Activated CD4-positive, alpha-beta T cell treated with anti-CD3 and anti-CD28 coated beads for 1 hour (primary cell): ENCODE data around the gene APC2.
"Not testable (repeated sequence)": the region's sequence is repeated elsewhere in the genome, so short reads cannot be mapped to it uniquely, and the experiment has no call there.

Experiments used
- DNase-seq: peaks from one replicate; pipeline ENCODE4 v3.0.0-alpha.2; 2020

Gene APC2

DNA sequence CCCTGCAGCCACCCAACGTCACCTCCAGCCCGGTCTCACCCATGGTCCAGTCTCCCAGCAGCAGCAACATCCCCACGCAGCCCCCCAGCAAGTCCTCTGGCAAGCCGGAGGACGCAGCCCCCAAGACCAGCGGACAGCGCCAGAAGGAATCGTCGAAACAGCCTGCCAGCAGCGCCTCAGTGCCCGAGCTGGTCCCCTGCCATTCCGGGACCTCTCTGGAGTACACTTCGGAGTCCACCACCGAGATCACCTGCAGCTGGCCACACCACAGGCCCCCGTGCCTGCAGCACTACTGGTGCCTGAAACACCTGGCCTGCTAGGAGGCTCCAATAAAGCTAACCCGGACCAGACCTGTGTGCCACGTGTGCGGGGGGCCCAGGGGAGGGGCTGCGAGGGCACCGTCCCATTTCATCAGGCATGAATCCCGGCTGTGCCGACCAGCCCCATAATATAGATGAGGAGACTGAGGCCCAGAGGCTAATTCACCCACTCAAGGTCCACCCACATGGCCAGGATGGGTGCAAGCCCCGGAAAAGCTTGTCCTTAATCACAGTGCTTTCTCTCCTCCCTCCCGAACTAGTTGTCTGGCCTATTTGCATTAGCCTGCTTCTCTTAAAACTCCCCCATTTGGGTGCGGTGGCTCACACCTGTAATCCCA, 47.8 kb downstream of the APC2 start:
- no peak for DNase-seq

DNA sequence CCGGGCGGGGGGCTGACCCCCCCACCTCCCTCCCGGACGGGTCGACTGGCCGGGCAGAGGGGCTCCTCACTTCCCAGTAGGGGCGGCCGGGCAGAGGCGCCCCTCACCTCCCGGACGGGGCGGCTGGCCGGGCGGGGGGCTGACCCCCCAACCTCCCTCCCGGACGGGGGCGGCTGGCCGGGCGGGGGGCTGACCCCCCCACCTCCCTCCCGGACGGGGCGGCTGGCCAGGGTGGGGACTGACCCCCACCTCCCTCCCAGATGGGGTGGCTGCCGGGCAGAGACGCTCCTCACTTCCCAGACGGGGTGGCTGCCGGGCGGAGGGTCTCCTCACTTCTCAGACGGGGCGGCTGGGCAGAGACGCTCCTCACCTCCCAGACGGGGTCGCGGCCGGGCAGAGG, 49.3 kb downstream of the APC2 start:
- DNase-seq: not testable (repeated sequence)

DNA sequence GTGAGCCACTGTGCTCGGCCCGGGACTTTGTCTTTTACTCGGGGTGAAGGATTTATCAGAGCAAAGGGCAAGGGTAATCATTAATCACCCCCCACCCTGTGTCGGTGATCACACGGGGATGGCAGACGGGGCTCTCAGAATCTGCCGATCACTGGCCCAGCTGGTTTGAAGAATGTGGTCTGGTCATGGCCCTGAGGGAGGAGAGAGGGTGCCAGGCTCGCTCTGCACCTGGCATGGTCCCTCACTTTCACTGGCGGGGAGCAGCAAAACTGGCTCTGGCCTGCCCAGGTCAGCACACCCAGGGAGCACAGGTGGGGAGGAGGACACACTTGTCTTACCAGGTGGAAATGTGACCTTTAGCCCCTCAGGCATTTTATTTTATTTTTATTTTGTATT, 51.3 kb downstream of the APC2 start:
- no peak for DNase-seq

DNA sequence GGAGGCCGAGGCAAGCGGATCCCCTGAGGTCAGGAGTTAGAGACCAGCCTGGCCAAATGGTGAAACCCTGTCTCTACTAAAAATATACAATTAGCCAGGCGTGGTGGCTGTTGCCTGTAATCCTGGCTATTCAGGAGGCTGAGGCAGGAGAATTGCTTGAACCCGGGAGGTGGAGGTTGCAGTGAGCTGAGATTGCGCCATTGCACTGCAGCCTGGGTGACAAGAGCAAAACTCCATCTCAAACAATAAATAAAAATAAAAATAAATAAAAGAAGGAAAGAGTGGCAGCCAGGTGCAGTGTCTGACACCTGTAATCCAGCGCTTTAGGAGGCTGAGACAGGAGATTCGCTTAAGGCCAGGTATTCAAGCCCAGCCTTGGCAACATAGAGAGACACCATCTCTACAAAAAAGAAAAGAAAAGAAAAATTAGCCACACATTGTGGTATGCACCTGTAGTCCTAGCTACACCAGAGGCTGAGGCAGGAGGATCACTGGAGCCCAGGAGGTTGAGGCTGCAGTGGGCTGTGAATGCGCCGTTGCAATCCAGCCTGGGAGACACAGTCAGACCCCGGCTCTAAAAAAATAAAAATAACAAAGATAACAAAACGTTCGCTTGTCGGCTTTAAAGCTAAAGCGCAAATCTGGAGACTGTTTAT, 52.6 kb downstream of the APC2 start:
- no peak for DNase-seq

DNA sequence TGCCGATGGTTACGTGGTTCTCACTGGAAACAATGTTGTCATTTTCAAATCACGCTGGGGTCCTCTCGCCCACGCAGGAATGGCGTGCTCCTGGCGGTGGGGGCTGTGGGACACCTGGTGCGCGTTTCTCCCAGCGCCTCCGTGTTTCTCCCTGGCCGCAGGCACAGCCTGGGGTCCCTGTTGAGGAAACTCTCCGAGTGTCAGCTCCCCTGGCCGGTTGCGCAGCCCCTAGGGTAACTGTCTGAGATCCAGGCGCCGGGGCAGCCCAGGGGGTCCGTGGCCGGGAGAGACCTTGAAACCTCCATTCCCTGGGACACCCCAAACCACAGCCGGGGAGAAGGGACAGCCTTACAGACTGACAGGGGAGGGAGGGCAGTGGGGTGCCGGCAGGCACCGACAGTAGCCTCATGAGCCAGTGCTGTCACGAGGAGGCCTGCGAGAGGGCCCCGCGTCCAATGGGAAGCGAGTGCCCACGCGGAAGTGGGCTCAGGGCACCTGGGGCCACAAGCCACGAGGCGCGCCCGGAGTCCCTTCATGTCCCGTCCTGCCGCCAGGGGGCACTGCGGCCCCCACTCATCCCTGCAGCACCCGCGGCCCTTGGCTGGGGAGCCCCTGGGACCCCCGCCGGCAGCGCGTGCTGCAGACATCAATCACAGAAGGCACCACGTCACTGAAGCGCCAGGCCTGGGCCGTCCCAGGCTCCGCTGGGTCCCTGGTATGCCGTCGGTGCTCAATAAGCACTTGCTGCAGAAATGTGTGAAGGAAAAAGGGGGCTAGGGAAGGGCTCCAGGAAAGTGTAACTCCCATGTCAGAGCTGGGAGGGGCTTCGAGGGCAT, 53.4 kb downstream of the APC2 start:
- DNase-seq: peak; percentile 41

DNA sequence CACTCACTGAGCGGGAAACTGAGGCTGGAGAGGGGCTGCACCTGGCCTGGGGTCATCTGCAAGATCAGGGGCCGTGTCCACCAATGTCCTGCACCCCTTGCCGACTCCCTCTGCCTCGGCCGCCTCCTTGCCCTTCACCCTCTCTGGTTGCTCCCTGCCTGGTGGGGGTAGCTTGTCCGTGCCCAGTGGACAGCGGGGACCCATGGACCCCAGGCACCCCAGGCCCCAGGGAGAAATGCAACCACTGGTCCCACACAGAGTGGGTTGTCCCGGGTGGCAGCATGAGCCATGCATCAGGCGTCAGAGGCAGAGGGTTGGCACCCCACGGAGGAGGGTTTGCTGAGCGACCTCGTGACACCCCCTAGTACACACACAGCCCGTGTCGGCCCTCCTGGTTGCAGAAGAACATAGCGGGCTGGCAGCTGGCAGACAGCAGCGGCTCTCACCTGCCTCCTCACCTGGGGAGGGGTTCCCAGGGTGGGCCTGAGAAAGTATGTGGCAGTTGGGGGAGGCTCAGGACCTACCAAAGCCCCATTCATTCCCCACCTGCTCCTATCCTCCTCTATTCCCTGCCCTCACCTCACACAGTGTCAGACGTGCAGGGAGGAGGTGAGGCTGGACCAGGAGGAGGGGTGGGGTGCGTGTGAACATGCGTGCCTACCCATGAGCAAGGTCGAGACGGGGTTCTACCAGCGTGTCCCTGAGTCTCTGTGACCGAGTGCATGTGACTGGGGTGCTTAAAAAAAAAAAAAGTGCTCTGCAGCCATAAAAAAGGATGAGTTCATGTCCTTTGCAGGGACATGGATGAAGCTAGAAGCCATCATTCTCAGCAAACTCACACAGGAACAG, 54.2 kb downstream of the APC2 start:
- no peak for DNase-seq

DNA sequence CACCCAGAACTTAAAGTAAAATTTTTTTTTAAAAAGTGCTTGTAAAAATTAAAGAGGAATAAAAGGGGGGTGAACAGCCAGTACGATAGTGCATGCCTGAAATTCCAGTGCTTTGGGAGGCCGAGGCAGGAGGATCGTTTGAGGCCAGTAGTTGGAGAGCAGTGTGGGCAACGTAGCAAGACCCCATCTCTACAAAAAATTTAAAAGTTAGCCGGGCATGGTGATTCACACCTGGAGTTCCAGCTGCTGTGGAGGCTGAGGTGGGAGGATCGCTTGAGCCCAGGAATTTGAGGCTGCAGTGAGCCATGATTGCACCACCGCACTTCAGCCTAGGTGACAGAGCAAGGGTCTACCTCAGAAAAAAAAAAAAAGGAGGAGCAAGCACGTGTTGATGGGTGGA, 55.1 kb downstream of the APC2 start:
- DNase-seq: no peak

DNA sequence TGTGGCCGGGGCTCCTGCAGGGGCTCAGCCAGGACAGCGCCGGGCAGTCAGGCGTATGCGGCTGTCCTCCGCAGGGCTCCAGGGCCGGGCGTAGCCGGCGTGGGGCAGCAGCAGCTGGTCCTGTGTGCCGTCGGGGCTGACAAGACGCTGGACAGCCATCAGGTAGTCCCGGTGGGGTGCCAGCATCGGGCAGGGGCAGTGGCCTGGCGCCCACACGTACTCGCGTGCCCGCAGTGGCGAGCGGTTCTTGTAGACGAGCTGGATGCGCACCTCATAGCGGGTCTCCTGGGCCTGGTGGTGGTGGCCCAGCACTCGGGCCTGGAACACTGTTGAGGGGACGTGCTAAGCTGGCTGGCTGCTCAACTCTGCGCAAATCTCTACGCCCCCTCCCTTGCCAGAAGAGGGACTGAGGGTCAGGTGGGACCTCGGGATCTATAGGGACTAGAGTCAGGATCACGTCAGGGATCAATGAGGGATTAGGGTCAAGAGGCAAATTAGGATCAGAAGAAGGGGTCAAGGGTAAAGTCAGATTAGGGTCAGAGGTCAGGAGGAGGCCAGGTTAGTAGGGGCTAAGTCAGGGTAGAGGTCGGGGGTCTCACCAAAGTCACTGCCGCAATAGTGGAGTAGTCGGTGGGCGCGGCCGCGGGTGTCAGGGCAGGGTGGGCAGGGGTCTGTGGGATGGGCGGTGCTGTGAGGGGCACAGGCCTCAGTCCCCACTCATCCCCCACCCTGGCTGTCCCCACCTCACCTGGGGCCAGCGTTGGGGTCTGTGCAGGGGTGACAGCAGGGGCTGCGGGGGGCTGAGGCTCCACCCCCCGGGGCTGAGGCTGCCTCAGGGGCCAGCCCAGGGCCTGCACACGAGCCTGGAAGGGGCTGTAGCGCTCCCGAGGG, 56.3 kb downstream of the APC2 start:
- DNase-seq: no peak

DNA sequence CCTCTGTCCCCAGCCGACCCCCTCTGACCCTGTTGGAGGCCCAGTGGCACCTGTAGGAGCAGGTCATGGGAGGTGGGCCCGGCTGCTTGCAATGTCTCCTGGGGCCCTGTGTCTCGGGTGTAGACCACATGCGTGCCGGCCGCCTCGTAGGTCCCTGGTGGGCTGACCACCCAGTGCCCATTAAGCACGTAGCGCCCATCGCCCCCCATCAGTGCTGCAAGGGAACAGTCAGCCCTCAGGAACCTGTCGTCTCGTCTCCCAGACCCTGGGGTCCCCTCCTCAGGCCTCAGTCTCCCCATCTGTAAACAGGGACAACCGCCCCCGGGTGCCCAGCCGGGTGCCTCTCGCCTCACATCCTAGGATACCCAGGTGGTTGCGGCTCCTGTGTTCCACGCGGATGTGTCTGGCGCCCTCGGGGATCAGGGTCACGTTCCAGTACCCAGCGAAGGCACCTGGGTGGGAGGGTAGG, 57.3 kb downstream of the APC2 start:
- DNase-seq: no peak

DNA sequence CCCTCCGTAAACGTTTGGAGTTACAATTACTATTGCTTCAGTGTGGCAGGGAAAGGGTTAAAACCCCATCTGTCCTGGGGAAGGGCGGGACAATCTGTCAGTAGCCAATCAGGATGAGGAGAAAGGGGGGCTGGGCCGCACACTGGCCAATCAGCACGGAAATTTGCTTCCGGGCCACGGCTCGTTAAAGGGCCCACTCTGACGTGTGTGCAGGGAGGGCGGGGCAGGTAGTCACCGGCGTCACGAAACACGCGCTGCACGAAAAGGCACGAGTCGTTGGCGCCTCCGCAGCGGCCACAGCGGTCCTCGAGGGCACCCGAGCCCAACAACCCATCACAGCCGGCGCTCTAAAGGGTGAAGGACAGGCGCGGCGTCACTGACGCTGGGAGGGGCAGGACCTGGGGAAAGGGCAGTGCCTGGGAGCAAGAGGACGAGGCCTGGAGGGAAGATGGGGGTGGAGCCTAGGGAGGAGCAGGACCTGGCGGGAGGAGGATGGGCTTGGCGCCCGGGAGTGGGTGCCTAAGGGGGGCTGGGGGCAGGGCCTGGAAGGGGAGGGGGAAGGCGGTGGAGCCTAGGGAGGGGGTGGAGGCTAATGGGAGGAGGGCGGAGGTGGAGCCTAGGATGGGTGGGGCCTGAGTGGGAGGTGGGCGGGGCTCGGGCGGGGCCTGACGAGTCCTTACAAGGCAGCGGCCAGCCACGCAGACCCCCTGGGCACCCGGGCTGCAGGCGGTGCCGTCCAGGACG, 58.0 kb downstream of the APC2 start:
- DNase-seq: peak; percentile 88

DNA sequence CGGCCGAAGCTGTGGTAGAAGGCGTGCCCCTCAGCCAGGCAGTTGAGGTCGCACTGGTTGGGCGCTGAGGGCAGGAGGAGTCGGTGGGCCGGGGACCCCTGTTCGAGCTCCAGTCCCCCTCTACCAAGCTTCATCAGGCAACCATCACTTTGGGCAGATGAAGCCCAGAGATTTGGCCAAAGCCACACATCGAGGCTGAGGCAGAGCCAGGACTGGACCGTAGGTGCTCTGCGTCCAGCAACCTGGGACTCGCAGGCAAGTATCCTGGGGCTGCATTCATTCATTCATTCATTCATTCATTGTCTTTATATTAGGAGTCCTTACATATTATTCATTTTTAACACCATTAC, 58.6 kb downstream of the APC2 start:
- no peak for DNase-seq

DNA sequence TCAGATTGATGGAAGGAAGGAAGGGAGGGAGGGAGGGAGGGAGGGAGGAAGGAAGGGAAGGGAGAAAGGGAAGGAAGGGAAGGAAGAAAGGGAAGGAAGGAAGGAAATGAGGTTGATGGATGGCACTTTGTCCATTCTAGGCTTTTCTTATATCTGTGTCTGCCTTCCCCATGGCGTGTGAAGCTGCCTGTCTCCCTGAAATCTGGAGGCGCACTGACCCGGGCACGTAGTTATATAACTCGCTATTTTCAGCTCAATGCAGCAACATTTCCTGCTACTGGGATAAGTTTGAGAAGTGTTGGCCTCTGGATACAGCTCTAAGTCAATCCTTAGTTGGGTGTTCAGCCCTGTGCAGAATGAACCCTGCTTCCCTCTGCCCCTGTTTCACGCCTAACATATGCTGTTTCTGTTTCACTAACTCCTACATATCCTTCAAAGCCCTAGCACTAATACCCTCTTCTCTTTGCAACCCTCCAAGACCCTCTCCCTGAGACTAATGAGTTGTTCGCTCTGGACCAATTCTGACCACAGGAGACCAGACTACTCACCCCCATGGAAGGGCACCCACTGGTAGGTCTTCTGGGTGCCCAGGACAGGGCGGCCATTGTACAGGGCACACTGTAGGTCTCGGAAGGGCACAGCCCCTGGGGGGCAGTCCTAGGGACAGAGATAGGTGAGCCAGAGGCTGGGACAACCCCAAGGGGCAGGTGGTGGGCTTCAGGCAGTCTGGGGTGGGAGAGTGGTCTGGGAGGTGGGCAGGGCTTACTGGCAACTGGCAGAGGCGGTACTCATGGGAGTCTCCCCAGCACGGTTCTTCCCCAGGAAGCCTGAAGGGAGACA, 59.9 kb downstream of the APC2 start:
- no peak for DNase-seq

DNA sequence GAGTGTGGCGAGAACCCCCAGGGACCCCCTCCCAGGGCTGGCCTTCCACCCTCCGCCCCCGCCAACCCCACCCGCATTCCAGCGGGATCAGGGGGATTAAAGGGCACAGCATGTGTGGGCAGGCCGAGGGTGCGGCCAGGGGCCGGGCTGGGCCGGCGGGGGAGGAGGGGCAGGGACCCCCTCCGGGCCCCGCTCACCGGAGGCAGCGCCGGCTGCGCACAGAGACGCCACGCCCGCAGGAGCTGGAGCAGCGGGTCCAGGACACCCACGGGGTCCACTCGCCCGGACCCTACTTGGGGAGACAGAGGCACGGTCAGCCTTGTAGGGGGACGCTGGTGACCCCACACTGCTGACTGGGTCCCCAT, 60.5 kb downstream of the APC2 start:
- DNase-seq: no peak

DNA sequence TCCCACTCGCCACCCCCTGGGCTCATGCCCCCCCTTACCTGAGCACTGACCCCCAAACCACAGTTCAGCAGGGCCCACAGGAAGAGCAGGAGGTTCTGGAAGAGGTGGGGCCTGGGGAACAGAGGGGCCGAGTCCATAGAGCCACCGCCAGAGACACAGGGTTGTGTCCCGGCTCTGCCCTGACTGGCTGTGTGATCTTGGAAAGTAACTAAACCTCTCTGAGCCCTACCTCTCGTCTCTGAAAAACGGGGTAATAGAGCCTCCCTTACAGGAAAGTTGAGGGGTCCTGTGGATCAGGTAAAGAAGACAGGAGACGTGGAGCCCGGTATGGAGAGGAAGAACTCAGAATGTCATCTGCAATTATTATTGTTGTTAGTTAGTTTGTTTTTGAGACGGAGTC, 60.9 kb downstream of the APC2 start:
- DNase-seq: no peak

DNA sequence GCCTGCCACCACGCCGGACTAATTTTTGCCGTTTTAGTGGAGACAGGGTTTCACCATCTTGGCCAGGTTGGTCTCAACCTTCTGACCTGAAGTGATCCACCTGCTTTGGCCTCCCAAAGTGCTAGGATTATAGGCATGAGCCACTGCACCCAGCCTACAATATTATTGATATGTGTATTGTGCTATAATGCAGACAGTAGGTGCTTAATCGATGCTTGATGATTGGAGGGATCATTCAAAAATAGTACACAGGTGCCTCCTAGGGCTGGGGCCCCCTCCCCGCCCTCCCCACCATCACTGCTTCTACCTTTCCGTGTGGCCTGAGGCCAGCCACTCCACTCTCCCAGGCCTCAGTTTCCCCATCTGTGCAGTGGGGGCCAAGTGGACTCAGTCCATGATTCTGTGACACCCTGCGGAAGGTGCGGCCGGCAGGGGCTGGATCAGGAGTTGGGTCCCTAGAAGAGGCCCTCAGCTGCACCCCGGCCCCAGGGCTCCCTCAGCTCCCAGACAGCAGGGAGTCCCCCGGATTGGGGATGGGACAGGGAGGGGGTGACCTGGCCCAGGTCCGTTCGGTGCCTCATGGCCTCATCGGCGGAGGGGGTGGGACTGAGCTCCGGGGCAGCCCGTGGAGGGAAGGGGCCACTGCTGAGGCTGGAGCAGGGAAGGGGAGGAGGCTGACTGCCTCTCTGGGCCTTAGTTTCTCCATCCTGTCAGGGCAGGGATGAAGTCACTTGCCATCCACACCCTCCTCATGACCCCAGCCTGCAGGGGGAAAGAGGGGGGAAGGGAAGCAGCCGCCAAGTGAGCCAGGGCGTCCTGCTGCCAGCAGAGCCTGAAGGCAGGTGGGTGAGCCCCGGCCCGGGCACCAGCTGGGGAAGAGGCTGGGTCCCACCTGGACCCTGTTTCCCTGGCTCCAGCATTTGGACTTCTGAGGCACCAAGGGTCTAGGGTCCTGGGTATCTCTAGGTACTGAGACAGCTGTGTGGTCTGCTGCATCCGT, 61.7 kb downstream of the APC2 start:
- DNase-seq: no peak

DNA sequence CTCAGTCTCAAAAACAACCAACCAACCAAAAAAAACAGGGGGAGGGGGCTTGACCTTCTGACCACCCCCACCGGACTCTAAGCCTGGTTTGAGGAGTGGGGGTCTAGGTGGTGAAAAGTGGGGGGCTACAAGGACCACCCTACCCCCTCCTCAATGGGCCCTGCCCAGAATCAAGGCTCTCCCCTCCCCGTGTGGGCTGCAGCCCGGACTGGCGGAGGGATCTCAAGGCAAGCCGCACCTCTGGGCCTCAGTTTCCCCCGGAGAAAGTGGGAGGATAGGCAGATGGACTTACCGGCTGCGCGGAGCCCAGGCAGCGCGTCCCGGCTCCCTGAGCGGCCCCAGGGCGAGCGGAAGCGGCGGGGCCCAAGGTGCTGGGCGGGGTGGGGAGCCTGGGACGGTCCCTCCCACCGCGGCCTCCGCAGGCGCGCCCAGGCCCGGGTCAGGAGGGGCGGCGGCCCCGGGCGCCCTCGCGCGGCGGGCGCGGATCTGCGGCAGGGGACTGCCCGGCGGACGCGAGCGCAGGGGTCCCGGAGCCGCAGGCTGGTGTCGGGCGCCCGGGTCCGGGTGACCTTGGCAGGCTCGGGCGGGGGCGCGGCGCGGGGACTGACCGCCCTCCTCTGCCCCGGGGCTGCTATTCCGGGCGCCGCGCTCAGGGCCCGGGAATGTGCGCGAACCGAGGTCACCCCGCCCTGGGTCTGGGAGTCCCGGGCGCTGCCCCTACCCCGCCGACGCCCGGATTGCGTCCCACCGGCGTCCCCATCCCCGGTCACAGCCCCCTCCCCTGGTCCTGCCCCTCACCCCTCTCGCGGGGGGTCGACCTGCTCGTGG, 63.0 kb downstream of the APC2 start, which contains the start of gene ADAMTSL5:
Gene ADAMTSL5 (minus strand): TSS at position 349 of the 828 bp plus-strand sequence. CDS start 2,076 bp downstream, outside the sequence.
- peak; percentile 37 for DNase-seq

DNA sequence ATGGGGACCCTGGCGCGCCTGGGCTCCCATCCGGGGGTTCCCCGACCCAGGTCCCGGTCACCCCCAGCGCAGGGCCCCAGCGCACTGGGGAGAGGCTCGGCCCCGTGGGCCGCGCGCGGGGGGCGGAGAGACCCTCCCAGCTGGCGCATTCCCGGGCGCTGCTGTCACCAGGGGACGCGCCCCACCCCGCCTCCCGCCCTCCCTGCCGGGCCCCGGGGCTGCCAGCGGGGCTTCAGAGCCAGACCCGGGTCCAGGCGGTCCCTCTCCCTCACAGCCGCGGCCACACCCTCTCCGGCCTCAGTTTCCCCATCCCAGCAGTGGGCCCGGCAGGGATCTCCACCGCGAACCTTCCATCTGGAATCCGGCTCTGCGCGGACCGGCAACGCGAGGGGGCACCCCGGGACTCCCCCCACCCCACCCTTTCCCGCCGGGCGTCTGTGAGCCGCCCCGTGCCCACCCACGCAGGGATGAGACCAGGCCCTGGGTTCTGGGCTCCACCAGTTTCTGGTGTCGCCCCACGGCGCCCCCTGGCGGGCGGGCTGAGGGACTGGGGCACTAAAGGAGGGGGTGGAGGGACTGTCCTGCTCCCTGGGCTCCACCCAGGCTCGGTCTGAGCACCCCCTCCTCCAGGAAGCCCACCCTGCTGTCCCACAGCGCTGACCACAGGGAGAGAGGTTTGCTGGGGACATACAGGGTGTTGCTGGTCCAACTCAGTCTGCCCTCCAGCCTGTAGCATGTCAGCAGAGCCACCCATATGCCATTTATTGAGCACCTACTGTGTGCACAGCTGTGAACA, 63.8 kb downstream of the APC2 start:
- peak; percentile 58 for DNase-seq
